ENCODE data around the gene RAB37.
A peak's percentile ranks its signal among the peaks of the same experiment; 100 is the strongest.

Gene RAB37

GRCh38 chr17:74725111-74725510 lies 11.9 kb upstream of the RAB37 start:
- Histone ChIP-seq H3K27ac (ENCODE audit: extremely low read depth, low read depth, low read length) (no peak overlapping the region), H3K4me3 (ENCODE audit: low read depth, low read length) (no peak overlapping the region), H3K9me3 (ENCODE audit: control insufficient read depth, insufficient read depth, low read depth, low read length) (no peaks in the 10 kb centered on the region), H3K36me3 (ENCODE audit: control insufficient read depth in 2 of 2, insufficient read depth in 1 of 2, low read length in 2 of 2) (no peaks in the 10 kb centered on the region), H3K4me1 (ENCODE audit: control insufficient read depth, insufficient read depth, low read length) (no peaks in the 10 kb centered on the region)
- TF ChIP-seq ZNF146 (tag by site-specific recombination; IDR thresholded peaks at IDR 0.05): no peak
- TF ChIP-seq ZNF221 (tag by site-specific recombination; IDR thresholded peaks at IDR 0.05; ENCODE audit: borderline replicate concordance): no peak
- no peak for TF ChIP-seq SP3 (tag by site-specific recombination; IDR thresholded peaks at IDR 0.05)
- TF ChIP-seq, protein P1, sequence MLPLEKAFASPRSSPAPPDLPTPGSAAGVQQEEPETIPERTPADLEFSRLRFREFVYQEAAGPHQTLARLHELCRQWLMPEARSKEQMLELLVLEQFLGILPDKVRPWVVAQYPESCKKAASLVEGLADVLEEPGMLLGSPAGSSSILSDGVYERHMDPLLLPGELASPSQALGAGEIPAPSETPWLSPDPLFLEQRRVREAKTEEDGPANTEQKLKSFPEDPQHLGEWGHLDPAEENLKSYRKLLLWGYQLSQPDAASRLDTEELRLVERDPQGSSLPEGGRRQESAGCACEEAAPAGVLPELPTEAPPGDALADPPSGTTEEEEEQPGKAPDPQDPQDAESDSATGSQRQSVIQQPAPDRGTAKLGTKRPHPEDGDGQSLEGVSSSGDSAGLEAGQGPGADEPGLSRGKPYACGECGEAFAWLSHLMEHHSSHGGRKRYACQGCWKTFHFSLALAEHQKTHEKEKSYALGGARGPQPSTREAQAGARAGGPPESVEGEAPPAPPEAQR (tag by site-specific recombination; IDR thresholded peaks at IDR 0.05): no peak
- TF ChIP-seq ZNF184 (tag by site-specific recombination; IDR thresholded peaks at IDR 0.05): no peak
- no peak for TF ChIP-seq ZBTB7A (tag by site-specific recombination; IDR thresholded peaks at IDR 0.05; ENCODE audit: low read depth)
- no peak for TF ChIP-seq KLF9 (tag by site-specific recombination; IDR thresholded peaks at IDR 0.05; ENCODE audit: low read depth)
- ChIA-PET POLR2A (no interaction called here), CTCF (interaction anchor here (0.7 to 0.8 kb wide), 2 partner anchors 19 to 159 kb away, joined by 3 read pairs; no protein-coding TSS in a partner anchor)

DNA sequence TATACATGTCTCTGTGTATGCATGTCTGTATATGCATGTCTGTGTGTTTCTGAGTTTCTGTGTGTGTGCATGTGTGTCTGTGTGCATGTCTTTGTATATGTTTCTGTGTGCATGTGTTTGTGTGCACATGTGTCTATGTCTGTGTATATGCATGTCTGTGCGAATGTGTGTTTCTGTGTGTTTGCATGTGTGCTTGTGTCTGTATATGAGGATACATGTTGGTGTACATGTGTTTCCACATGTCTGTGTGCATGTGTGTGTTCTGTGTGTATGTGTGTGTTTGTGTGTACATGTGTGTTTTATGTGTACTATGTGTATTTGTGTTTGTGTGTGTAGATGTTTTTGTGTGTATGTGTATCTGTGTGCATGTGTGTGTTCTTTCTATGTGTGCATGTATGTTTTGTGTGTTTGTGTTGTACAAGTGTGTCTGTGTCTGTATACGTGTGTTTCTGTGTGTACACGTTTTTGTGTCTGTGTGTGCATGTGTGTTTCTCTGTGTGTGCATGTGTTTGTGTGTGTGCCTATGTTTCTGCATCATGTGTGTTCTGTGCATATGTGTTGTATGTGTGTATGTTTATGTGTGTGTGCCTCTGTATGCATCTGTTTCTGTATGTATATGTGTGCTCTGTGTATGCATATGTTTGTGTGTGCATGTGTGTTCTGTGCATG lies 8.9 kb upstream of the RAB37 start:
- Histone ChIP-seq H3K27ac (ENCODE audit: extremely low read depth, low read depth, low read length) (no peak overlapping the region), H3K9me3 (ENCODE audit: control insufficient read depth, insufficient read depth, low read depth, low read length) (no peaks in the 10 kb centered on the region), H3K36me3 (ENCODE audit: control insufficient read depth in 2 of 2, insufficient read depth in 1 of 2, low read length in 2 of 2) (no peaks in the 10 kb centered on the region), H3K4me3 (ENCODE audit: low read depth, low read length) (no peak overlapping the region), H3K4me1 (ENCODE audit: control insufficient read depth, insufficient read depth, low read length) (no peaks in the 10 kb centered on the region)
- no peak for TF ChIP-seq OSR2 (tag by site-specific recombination; IDR thresholded peaks at IDR 0.05)
- TF ChIP-seq ZSCAN4 (tag by site-specific recombination; IDR thresholded peaks at IDR 0.05): peak; percentile 61; the same call in 1 of the 2 replicates
- TF ChIP-seq ZNF114 (tag by site-specific recombination; IDR thresholded peaks at IDR 0.05): peak; percentile 14; the same call in 1 of the 2 replicates
- TF ChIP-seq, protein P2, sequence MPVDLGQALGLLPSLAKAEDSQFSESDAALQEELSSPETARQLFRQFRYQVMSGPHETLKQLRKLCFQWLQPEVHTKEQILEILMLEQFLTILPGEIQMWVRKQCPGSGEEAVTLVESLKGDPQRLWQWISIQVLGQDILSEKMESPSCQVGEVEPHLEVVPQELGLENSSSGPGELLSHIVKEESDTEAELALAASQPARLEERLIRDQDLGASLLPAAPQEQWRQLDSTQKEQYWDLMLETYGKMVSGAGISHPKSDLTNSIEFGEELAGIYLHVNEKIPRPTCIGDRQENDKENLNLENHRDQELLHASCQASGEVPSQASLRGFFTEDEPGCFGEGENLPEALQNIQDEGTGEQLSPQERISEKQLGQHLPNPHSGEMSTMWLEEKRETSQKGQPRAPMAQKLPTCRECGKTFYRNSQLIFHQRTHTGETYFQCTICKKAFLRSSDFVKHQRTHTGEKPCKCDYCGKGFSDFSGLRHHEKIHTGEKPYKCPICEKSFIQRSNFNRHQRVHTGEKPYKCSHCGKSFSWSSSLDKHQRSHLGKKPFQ (tag by site-specific recombination; IDR thresholded peaks at IDR 0.05): 0 out of 2 replicates have a peak, but pooled peaks have one; percentile 49
- no peak for TF ChIP-seq ZNF155 (tag by site-specific recombination; IDR thresholded peaks at IDR 0.05)
- CTCF ChIA-PET: no interaction called here
- POLR2A ChIA-PET: no interaction called here

DNA sequence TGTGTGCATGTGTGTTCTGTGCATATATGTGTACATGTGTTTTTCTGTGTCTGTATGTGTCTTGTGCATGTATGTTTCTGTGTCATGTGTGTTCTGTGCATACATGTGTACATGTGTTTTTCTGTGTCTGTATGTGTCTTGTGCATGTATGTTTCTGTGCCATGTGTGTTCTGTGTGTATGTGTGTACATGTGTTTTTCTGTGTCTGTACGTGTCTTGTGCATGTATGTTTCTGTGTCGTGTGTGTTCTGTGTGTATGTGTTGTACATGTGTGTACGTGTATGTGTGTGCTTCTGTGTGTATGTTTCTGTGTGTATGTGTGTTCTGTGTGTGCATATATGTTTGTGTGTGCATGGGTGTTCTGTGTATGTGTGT lies 8.4 kb upstream of the RAB37 start:
- TF ChIP-seq, protein P3, sequence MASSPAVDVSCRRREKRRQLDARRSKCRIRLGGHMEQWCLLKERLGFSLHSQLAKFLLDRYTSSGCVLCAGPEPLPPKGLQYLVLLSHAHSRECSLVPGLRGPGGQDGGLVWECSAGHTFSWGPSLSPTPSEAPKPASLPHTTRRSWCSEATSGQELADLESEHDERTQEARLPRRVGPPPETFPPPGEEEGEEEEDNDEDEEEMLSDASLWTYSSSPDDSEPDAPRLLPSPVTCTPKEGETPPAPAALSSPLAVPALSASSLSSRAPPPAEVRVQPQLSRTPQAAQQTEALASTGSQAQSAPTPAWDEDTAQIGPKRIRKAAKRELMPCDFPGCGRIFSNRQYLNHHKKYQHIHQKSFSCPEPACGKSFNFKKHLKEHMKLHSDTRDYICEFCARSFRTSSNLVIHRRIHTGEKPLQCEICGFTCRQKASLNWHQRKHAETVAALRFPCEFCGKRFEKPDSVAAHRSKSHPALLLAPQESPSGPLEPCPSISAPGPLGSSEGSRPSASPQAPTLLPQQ (tag by site-specific recombination; IDR thresholded peaks at IDR 0.05): no peak
- TF ChIP-seq ZNF48 (tag by site-specific recombination; IDR thresholded peaks at IDR 0.05) (peak; percentile 57; the same call in 1 of the 2 replicates), ZNF202 (tag by site-specific recombination; IDR thresholded peaks at IDR 0.05; ENCODE audit: borderline replicate concordance) (no peak), TCF7L2 (IDR thresholded peaks at IDR 0.05; ENCODE audit: borderline replicate concordance, low read depth, low read length) (no peak), ZNF335 (tag by site-specific recombination; conservative IDR thresholded peaks at IDR 0.05) (no peak)
- Histone ChIP-seq H3K4me1 (ENCODE audit: control insufficient read depth, insufficient read depth, low read length) (no peaks in the 10 kb centered on the region), H3K27ac (ENCODE audit: extremely low read depth, low read depth, low read length) (no peak overlapping the region), H3K4me3 (ENCODE audit: low read depth, low read length) (no peak overlapping the region), H3K36me3 (ENCODE audit: control insufficient read depth in 2 of 2, insufficient read depth in 1 of 2, low read length in 2 of 2) (no peaks in the 10 kb centered on the region), H3K9me3 (ENCODE audit: control insufficient read depth, insufficient read depth, low read depth, low read length) (no peaks in the 10 kb centered on the region)
- ChIA-PET POLR2A (no interaction called here), CTCF (no interaction called here)

Measured in HEK293 (cell line).